Fibroblast of peridontal ligament (primary cell): ENCODE data around the gene KLRC3.
"Not testable (repeated sequence)": the region's sequence is repeated elsewhere in the genome, so short reads cannot be mapped to it uniquely, and the experiment has no call there.

Experiments
- DNase-seq: peaks from one replicate; pipeline ENCODE4 v3.0.0-alpha.2; 2010; ENCODE audit errors: extremely low read depth

The KLRC3 gene

GRCh38 chr12:10369557-10370415 lies 50.6 kb downstream of the KLRC3 start:
- DNase-seq = no peak

DNA sequence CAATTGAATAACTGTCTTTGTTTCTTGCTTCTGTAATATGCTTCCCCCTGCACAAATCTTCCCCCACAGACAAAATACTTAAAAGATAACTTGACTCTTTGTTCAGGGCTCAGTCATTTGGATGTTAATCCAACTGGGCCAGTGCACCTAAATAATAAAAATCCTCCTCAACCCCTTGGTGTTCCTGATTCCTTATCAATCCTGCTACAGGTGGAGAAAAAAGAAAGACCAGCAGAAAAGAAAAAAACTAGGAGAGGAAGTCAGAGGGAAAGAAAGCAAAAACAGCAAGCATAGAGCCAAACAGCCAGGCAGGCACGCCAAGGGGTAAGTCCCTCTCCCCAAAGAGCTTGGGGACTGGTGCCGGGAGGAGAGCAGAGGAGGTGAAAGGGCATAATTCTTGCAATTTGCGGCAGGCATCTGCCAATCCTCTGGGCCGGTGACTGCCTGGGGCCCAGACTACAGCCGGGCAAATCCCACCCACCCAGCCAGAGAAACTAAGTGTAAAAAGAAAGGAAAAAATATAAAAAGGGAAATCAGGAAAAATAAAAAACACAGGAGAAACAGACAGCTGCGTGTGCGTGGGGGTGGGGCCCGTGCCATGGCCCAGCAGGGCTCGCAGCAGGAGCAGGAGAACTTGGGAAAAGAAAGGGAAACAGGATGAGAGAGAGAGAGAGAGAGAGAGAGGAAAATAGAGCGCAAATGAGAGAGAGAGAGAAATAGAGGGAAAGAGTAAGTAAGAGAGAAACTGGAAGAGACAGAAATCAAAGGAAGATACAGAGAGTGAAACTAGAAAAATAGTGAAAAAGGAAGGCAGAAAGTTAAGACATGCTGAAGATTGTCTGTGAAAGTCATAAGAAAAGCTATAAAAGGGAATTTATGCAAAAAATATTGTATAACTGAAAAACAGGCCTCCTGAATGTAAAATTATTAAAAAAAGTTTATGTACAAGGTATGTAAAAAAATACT lies 51.9 kb downstream of the KLRC3 start:
- DNase-seq = no peak

DNA sequence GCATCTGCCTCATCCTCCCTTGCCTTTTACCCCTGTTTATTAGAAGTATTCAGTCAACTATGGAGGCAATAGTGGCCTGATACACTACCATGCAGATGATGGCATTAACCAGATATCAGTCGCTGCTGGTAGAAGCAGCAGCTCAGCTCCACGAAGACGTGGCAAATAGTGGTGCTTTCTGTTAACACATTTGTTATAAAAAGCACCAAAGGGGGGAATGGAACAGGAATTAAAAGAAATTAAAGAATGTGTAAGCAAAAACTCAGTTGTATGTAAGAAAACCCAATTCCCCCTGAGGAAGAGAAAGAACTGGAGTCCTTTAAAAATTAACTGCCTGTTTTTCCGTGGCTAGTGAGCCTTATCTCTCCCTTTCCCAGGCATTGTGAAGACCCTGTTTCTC lies 52.7 kb downstream of the KLRC3 start:
- DNase-seq = not testable (repeated sequence)

DNA sequence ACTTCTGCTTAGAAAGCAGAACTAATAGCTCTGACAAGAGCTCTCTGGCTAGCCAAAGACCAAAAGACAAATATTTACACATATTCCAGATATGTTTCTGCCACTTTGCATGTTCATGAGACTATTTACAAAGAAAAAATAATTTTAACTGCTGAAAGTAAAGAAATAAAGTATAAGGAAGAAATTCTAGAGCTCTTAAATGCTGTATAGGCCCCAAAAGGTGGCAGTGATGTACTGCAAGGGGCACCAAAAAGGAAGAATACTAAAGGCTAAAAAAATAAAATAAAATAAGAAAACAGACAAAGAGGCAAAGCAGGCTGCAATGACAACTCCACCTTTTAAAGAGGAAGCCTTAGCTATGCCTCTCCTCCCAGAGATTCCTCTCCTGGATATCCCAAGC lies 53.5 kb downstream of the KLRC3 start:
- peak; percentile 75 for DNase-seq

DNA sequence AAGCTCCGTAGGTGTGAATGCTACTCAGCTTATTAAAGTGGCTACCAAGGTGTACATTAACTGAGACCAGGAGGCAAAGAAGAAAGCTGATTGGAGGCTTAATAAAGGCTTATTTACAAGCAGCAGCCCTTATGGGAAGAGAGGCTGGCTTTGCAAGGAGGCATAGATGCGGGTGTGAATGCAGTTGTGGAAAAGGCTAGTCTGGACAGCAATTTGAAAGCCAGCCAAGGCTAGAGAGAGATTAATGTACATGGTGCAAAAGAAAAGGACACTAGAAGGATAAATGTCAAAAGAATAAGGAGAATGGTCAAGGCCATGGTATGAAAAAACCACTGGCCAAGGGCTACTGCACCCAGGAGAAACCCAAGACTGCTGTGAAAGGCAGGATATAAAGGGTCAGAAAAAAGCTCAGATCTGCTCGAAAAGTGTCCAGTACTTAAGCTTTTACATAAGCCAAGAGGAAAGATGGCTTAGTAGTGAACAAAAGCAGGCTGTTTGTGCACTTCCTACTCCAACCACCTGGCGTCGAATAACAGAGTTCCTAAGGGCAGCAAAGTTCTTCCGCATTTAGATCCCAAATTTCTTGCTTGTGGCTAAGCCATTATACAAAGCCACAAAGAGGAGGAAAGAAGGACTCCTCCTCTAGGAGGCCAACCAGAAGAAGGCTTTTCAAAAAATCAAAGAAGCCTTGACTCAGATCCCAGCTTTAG lies 54.5 kb downstream of the KLRC3 start:
- peak; percentile 68 for DNase-seq

DNA sequence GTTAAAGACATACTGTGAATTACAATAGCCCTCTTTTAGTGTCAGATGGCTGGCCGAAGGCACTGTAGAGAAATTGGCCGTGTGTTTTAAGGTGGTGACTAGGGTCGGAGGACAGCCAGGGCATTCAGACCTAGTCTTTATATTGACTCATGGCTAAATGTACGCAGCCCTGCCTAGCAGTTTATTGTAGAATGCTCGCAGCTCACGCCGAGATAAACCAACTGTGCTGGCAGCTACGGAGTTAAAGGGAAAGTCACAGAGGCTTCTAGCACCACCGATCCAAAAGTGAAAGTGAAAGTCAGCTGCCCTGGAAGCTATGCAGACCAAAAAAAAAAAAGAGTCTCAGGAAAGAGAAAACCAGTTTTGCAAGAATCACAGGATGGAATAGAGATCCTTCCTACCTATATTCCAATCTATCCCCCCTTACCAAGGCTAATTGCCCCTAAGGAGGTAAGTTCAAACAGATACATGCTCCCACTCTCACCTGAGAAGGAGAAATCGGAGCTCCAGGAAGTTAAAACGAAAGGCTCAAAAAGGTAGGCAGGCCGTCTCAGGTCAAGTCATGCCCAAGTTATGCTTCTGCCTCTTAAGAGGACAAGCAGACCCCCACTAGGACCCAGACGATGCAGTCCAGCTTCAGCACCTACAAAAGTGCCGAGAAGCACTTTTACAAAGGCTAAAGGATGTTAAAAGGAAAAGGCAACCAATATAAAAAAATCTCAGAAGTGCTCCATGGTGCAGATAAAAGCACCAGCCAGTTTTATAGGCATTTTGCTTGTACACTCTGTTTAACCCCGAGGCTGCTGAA lies 55.4 kb downstream of the KLRC3 start:
- peak; percentile 88 for DNase-seq

- peak; percentile 65 for DNase-seq
These were observed 56.2 kb downstream of the KLRC3 start for GRCh38 chr12:10363914-10364814.

DNA sequence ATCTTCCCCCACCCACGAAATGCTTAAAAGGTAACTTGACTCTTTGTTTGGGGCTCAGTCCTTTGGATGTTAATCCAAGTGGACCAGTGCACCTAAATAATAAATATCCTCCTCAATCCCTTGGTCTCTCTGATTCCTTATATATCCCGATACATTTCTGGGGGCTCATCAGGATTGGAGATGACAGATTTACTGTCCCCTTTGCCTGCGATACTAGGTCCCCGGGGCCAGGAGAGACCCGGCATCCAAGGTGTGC lies 56.8 kb downstream of the KLRC3 start:
- no peak for DNase-seq

GRCh38 chr12:10362828-10363657 lies 57.4 kb downstream of the KLRC3 start:
- DNase-seq = no peak

DNA sequence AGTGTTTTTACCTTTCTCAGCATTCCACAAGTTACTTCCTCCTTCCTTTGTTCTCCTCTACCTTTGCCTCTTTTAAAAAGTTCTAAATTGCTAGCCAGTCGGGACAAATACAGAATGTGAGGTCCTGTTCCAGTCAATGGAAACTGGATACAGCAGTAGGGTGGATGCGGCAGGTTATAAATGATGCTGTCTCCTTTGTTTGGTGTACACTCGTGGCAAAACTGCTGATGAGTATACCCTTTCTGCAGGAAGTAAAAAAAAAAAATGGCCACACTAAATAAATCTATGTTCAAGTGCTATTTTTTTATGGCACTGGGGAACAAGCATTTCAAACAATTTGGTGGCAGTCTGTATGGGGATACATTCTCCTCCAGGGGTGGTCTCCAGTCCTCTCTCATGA lies 58.1 kb downstream of the KLRC3 start:
- DNase-seq = no peak
